GM23338 (cell line): Measurements from ENCODE around the gene TMEM178B. TPM values are rescaled to one million over a fixed set of nuclear protein-coding genes. Genes with fewer than 3 reads are reported as not detected.

Experiments used
- ATAC-seq: fragments of 200-7000 bp; cut with Tn5 transposase; 3 replicates; pipeline ENCODE4 v1.9.1; 2020
- DNase-seq: peaks from one replicate; pipeline ENCODE4 v3.0.0-alpha.2; 2015; ENCODE audit warnings: low spot score
- H2AFZ ChIP-seq: fragments of 200-600 bp; sonication (generic); 2 replicates; pipeline ENCODE4 v1.8.0; 2016; ENCODE audit warnings: antibody characterized with exemption, mild to moderate bottlenecking, moderate library complexity
- H3F3A ChIP-seq: fragments of 200-600 bp; sonication (generic); replicated peaks from 2 replicates; pipeline ENCODE4 v1.8.0; 2017; ENCODE audit warnings: antibody characterized with exemption, mixed run types, low read depth
- H3K27ac ChIP-seq: fragments of 200-600 bp; sonication (generic); 2 replicates; pipeline ENCODE4 v1.6.1; 2016; ENCODE audit warnings: low read depth
- H3K27me3 ChIP-seq: fragments of 200-600 bp; sonication (generic); 2 replicates; pipeline ENCODE4 v1.8.0; 2016; ENCODE audit warnings: mild to moderate bottlenecking, mixed run types, moderate library complexity; ENCODE audit not compliant: insufficient read depth
- H3K36me3 ChIP-seq: fragments of 200-600 bp; sonication (generic); 2 replicates; pipeline ENCODE4 v1.8.0; 2016; ENCODE audit warnings: mild to moderate bottlenecking; ENCODE audit not compliant: insufficient read depth
- H3K4me1 ChIP-seq: fragments of 200-600 bp; sonication (generic); 2 replicates; pipeline ENCODE4 v1.8.0; 2016; ENCODE audit warnings: mild to moderate bottlenecking, moderate library complexity; ENCODE audit not compliant: insufficient read depth
- H3K4me2 ChIP-seq: fragments of 200-600 bp; sonication (generic); 2 replicates; pipeline ENCODE4 v1.7.1; 2017; ENCODE audit warnings: mixed run types
- H3K4me3 ChIP-seq: fragments of 200-600 bp; sonication (generic); 2 replicates; pipeline ENCODE4 v1.6.1; 2016; ENCODE audit warnings: mixed run types
- H3K79me2 ChIP-seq: fragments of 200-600 bp; sonication (generic); replicated peaks from 2 replicates; pipeline ENCODE4 v1.8.0; 2017; ENCODE audit warnings: mild to moderate bottlenecking; ENCODE audit not compliant: insufficient read depth
- H3K9me2 ChIP-seq: fragments of 200-600 bp; sonication (generic); 2 replicates; pipeline ENCODE4 v1.8.0; 2017; ENCODE audit not compliant: insufficient read depth
- H4K20me1 ChIP-seq: fragments of 200-600 bp; sonication (generic); replicated peaks from 2 replicates; pipeline ENCODE4 v1.8.0; 2017; ENCODE audit warnings: mild to moderate bottlenecking; ENCODE audit not compliant: insufficient read depth
- H3K27ac Mint-ChIP-seq: 2 replicates; pipeline ENCODE4 v1.8.0; 2020; ENCODE audit warnings: inconsistent platforms, mild to moderate bottlenecking, moderate library complexity, mixed read lengths
- H3K27me3 Mint-ChIP-seq: 3 replicates; pipeline ENCODE4 v1.8.0; 2022; ENCODE audit warnings: low read depth, mild to moderate bottlenecking, moderate library complexity, mixed read lengths, inconsistent platforms; ENCODE audit not compliant: insufficient read depth, poor library complexity
- H3K36me3 Mint-ChIP-seq: 3 replicates; pipeline ENCODE4 v1.8.0; 2021; ENCODE audit warnings: low read depth, mild to moderate bottlenecking, inconsistent platforms, moderate library complexity, mixed read lengths
- H3K4me1 Mint-ChIP-seq: 3 replicates; pipeline ENCODE4 v1.8.0; 2020; ENCODE audit warnings: mild to moderate bottlenecking, inconsistent platforms, mixed read lengths
- H3K4me3 Mint-ChIP-seq: 3 replicates; pipeline ENCODE4 v1.8.0; 2021; ENCODE audit warnings: moderate library complexity, mild to moderate bottlenecking, inconsistent platforms, mixed read lengths
- H3K9me3 Mint-ChIP-seq: 3 replicates; pipeline ENCODE4 v1.8.0; 2020; ENCODE audit warnings: moderate library complexity, mild to moderate bottlenecking, inconsistent platforms, mixed read lengths
- EZH2 ChIP-seq: fragments of 200-600 bp; sonication (generic); IDR thresholded peaks from one replicate; pipeline ENCODE4 v1.8.0; 2017; ENCODE audit warnings: antibody characterized with exemption, mild to moderate bottlenecking, low read depth; ENCODE audit not compliant: unreplicated experiment
- JUNB ChIP-seq: IDR thresholded peaks from one replicate; pipeline ENCODE4 v1.6.1; 2016; ENCODE audit warnings: antibody characterized with exemption; ENCODE audit not compliant: unreplicated experiment
- NANOG ChIP-seq: IDR thresholded peaks from 2 replicates; pipeline ENCODE4 v1.6.1; 2016; ENCODE audit warnings: antibody characterized with exemption, borderline replicate concordance
- POLR2AphosphoS5 ChIP-seq: IDR thresholded peaks from 2 replicates; pipeline ENCODE4 v1.6.1; 2016; ENCODE audit warnings: antibody characterized with exemption, low read depth
- STAT1 ChIP-seq: IDR thresholded peaks from one replicate; pipeline ENCODE4 v1.6.1; 2016; ENCODE audit warnings: antibody characterized with exemption; ENCODE audit not compliant: unreplicated experiment
- ZNF114 ChIP-seq: fragments of 250-450 bp; sonication (Bioruptor Pico); IDR thresholded peaks from 2 replicates; pipeline ENCODE4 v1.5.0; 2020; ENCODE audit warnings: mild to moderate bottlenecking, moderate library complexity
- ZNF331 ChIP-seq: fragments of 250-450 bp; sonication (Bioruptor Pico); IDR thresholded peaks from 2 replicates; pipeline ENCODE4 v1.5.0; 2020; ENCODE audit warnings: low read depth, mild to moderate bottlenecking, moderate library complexity
- polyA plus RNA-seq: library from polyadenylated mRNA; unstranded; fragments of >200 nt; fragmentation: Nextera tagmentation; extraction: Ambion mirVana; gene quantifications from 2 replicates; pipeline ENCODE4 v1.2.1, GENCODE V29; 2016
- total RNA-seq: library from RNA; depleted of rRNA; stranded (reverse); fragments of >200 nt; shearing (Covaris generic); gene quantifications from 2 replicates; pipeline ENCODE4 v1.2.3, GENCODE V29; 2014
- TF ChIP-seq, protein P1 (sequence below): fragments of 250-450 bp; sonication (Bioruptor Pico); IDR thresholded peaks from 2 replicates; pipeline ENCODE4 v1.5.0; 2020; ENCODE audit warnings: mild to moderate bottlenecking, moderate library complexity
- TF ChIP-seq, protein P2 (sequence below): IDR thresholded peaks from one replicate; pipeline ENCODE4 v1.6.1; 2018; ENCODE audit warnings: antibody characterized with exemption; ENCODE audit not compliant: unreplicated experiment
- TF ChIP-seq, protein P3 (sequence below), 2 experiments: fragments of 200-600 bp in 1 of 2; sonication (generic) in 1 of 2; conservative IDR thresholded peaks; 2 replicates each; pipeline versions ENCODE4 v1.5.1 to v1.6.1; 2016 to 2017; ENCODE audit warnings: antibody characterized with exemption in 2 of 2, low read depth in 2 of 2, mild to moderate bottlenecking in 2 of 2, moderate library complexity in 1 of 2

TMEM178B gene
- total and polyA plus RNA-seq, 2 experiments from 2014 or later, result 4.9 to 15.6 TPM

DNA sequence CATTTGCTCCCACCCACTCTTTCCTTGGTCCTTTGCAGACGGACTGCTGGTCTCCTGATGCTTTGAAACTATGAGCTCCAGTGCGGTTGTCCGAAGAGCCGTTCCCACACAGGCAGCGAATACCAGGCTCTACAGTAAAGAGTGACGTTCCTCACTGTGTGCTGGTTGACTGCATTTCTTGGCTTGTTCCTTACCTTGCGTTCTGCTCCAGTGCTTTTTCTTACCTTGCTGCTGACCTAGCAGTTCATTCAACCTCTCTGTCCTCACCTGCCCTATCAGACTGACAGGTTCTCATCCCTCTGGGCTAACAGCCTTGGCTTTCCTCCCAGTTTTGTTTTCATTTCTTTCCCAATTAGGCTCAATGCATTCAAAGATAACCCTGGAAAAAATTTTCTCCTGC is 214.8 kb downstream of the TMEM178B start:
- no peaks in the 10 kb centered on the region for H3K4me1 ChIP-seq
- no peaks in the 10 kb centered on the region for H3K36me3 ChIP-seq
- no peak for DNase-seq
- no peak overlapping the region for H3K4me3 ChIP-seq
- no peak overlapping the region for H2AFZ ChIP-seq
- no peaks in the 10 kb centered on the region for H3K36me3 Mint-ChIP-seq
- no peak overlapping the region for H3K27ac Mint-ChIP-seq
- H3K27me3 Mint-ChIP-seq, result peaks cover 2% of the 10 kb centered on the region
- H3K4me2 ChIP-seq, result no peak overlapping the region
- ATAC-seq, result no peak
- H3K4me3 Mint-ChIP-seq, result no peak overlapping the region
- H3K27ac ChIP-seq, result no peak overlapping the region
- H3K4me1 Mint-ChIP-seq, result peaks cover 17% of the 10 kb centered on the region
- no peaks in the 10 kb centered on the region for H3F3A ChIP-seq
- no peak for TF ChIP-seq POLR2AphosphoS5
- TF ChIP-seq EZH2, result no peak
- no peak for TF ChIP-seq ZNF114
- no peak for TF ChIP-seq STAT1
- no peak for TF ChIP-seq NANOG
- TF ChIP-seq, protein P1, sequence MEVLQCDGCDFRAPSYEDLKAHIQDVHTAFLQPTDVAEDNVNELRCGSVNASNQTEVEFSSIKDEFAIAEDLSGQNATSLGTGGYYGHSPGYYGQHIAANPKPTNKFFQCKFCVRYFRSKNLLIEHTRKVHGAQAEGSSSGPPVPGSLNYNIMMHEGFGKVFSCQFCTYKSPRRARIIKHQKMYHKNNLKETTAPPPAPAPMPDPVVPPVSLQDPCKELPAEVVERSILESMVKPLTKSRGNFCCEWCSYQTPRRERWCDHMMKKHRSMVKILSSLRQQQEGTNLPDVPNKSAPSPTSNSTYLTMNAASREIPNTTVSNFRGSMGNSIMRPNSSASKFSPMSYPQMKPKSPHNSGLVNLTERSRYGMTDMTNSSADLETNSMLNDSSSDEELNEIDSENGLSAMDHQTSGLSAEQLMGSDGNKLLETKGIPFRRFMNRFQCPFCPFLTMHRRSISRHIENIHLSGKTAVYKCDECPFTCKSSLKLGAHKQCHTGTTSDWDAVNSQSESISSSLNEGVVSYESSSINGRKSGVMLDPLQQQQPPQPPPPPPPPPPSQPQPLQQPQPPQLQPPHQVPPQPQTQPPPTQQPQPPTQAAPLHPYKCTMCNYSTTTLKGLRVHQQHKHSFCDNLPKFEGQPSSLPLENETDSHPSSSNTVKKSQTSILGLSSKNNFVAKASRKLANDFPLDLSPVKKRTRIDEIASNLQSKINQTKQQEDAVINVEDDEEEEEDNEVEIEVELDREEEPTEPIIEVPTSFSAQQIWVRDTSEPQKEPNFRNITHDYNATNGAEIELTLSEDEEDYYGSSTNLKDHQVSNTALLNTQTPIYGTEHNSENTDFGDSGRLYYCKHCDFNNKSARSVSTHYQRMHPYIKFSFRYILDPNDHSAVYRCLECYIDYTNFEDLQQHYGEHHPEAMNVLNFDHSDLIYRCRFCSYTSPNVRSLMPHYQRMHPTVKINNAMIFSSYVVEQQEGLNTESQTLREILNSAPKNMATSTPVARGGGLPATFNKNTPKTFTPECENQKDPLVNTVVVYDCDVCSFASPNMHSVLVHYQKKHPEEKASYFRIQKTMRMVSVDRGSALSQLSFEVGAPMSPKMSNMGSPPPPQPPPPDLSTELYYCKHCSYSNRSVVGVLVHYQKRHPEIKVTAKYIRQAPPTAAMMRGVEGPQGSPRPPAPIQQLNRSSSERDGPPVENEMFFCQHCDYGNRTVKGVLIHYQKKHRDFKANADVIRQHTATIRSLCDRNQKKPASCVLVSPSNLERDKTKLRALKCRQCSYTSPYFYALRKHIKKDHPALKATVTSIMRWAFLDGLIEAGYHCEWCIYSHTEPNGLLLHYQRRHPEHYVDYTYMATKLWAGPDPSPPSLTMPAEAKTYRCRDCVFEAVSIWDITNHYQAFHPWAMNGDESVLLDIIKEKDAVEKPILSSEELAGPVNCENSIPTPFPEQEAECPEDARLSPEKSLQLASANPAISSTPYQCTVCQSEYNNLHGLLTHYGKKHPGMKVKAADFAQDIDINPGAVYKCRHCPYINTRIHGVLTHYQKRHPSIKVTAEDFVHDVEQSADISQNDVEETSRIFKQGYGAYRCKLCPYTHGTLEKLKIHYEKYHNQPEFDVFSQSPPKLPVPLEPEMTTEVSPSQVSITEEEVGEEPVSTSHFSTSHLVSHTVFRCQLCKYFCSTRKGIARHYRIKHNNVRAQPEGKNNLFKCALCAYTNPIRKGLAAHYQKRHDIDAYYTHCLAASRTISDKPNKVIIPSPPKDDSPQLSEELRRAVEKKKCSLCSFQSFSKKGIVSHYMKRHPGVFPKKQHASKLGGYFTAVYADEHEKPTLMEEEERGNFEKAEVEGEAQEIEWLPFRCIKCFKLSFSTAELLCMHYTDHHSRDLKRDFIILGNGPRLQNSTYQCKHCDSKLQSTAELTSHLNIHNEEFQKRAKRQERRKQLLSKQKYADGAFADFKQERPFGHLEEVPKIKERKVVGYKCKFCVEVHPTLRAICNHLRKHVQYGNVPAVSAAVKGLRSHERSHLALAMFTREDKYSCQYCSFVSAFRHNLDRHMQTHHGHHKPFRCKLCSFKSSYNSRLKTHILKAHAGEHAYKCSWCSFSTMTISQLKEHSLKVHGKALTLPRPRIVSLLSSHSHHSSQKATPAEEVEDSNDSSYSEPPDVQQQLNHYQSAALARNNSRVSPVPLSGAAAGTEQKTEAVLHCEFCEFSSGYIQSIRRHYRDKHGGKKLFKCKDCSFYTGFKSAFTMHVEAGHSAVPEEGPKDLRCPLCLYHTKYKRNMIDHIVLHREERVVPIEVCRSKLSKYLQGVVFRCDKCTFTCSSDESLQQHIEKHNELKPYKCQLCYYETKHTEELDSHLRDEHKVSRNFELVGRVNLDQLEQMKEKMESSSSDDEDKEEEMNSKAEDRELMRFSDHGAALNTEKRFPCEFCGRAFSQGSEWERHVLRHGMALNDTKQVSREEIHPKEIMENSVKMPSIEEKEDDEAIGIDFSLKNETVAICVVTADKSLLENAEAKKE (CRISPR knock-in tag), result no peak
- TF ChIP-seq, protein P2, sequence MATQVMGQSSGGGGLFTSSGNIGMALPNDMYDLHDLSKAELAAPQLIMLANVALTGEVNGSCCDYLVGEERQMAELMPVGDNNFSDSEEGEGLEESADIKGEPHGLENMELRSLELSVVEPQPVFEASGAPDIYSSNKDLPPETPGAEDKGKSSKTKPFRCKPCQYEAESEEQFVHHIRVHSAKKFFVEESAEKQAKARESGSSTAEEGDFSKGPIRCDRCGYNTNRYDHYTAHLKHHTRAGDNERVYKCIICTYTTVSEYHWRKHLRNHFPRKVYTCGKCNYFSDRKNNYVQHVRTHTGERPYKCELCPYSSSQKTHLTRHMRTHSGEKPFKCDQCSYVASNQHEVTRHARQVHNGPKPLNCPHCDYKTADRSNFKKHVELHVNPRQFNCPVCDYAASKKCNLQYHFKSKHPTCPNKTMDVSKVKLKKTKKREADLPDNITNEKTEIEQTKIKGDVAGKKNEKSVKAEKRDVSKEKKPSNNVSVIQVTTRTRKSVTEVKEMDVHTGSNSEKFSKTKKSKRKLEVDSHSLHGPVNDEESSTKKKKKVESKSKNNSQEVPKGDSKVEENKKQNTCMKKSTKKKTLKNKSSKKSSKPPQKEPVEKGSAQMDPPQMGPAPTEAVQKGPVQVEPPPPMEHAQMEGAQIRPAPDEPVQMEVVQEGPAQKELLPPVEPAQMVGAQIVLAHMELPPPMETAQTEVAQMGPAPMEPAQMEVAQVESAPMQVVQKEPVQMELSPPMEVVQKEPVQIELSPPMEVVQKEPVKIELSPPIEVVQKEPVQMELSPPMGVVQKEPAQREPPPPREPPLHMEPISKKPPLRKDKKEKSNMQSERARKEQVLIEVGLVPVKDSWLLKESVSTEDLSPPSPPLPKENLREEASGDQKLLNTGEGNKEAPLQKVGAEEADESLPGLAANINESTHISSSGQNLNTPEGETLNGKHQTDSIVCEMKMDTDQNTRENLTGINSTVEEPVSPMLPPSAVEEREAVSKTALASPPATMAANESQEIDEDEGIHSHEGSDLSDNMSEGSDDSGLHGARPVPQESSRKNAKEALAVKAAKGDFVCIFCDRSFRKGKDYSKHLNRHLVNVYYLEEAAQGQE, result no peak
- TF ChIP-seq, protein P3, sequence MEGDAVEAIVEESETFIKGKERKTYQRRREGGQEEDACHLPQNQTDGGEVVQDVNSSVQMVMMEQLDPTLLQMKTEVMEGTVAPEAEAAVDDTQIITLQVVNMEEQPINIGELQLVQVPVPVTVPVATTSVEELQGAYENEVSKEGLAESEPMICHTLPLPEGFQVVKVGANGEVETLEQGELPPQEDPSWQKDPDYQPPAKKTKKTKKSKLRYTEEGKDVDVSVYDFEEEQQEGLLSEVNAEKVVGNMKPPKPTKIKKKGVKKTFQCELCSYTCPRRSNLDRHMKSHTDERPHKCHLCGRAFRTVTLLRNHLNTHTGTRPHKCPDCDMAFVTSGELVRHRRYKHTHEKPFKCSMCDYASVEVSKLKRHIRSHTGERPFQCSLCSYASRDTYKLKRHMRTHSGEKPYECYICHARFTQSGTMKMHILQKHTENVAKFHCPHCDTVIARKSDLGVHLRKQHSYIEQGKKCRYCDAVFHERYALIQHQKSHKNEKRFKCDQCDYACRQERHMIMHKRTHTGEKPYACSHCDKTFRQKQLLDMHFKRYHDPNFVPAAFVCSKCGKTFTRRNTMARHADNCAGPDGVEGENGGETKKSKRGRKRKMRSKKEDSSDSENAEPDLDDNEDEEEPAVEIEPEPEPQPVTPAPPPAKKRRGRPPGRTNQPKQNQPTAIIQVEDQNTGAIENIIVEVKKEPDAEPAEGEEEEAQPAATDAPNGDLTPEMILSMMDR (conservative IDR thresholded peaks at IDR 0.05; ENCODE audit: low read depth in 2 of 2), result no peak
- no peak for TF ChIP-seq JUNB
- no peak for TF ChIP-seq ZNF331 (CRISPR knock-in tag)
- H3K27me3 ChIP-seq, result no peaks in the 10 kb centered on the region
- H3K9me2 ChIP-seq, result no peaks in the 10 kb centered on the region
- no peaks in the 10 kb centered on the region; the same call in 2 of the 3 replicates for H3K9me3 Mint-ChIP-seq
- H3K79me2 ChIP-seq, result no peaks in the 10 kb centered on the region
- 0 out of 2 replicates have a peak, but pooled peaks cover 1% of the 10 kb centered on the region for H4K20me1 ChIP-seq
